HepG2 (cell line): Measurements from ENCODE around the gene HIRA. TPM values are rescaled to one million over a fixed set of nuclear protein-coding genes. Genes with fewer than 3 reads are reported as not detected.
A peak's percentile ranks its signal among the peaks of the same experiment; 100 is the strongest.

Experiments used
- ARID5B ChIP-seq: IDR thresholded peaks from 2 replicates; pipeline ENCODE4 v1.4.0; 2020; ENCODE audit warnings: mild to moderate bottlenecking, missing genetic modification reagents
- KAT8 ChIP-seq: IDR thresholded peaks from 2 replicates; pipeline ENCODE4 v1.6.1; 2016; ENCODE audit warnings: missing genetic modification reagents, missing compliant biosample characterization
- KLF15 ChIP-seq: sonication (generic); formaldehyde crosslinking; IDR thresholded peaks from 2 replicates; pipeline ENCODE4 v1.8.1; 2023; ENCODE audit warnings: borderline replicate concordance, mild to moderate bottlenecking, inconsistent platforms, missing genetic modification reagents, mixed read lengths
- MED1 ChIP-seq: sonication (generic); formaldehyde crosslinking; IDR thresholded peaks from 2 replicates; pipeline ENCODE4 v1.4.0; 2020; ENCODE audit warnings: missing genetic modification reagents
- MTF1 ChIP-seq: sonication (generic); formaldehyde crosslinking; IDR thresholded peaks from 2 replicates; pipeline ENCODE4 v1.5.0; 2020; ENCODE audit warnings: missing genetic modification reagents
- MXI1 ChIP-seq: IDR thresholded peaks from 3 replicates; pipeline ENCODE4 v1.6.1; 2012; ENCODE audit warnings: low read depth, low read length, inconsistent platforms, borderline replicate concordance
- PAXIP1 ChIP-seq: sonication (generic); formaldehyde crosslinking; conservative IDR thresholded peaks from 2 replicates; pipeline ENCODE4 v1.4.0; 2020; ENCODE audit warnings: mild to moderate bottlenecking, missing genetic modification reagents, moderate library complexity
- POLR2AphosphoS2 ChIP-seq: IDR thresholded peaks from 2 replicates; pipeline ENCODE4 v1.6.1; 2011; ENCODE audit warnings: low read depth, low read length, improper control_type of control experiment
- RAD21 ChIP-seq: fragments of 450-650 bp; formaldehyde crosslinking; IDR thresholded peaks from 2 replicates; pipeline ENCODE4 v1.5.0; 2020; ENCODE audit warnings: mild to moderate bottlenecking
- SIN3A ChIP-seq: IDR thresholded peaks from 2 replicates; pipeline ENCODE4 v1.6.1; 2011; ENCODE audit warnings: low read depth, mild to moderate bottlenecking, control low read depth, low read length, borderline replicate concordance
- ZFP82 ChIP-seq: sonication (generic); formaldehyde crosslinking; IDR thresholded peaks from 2 replicates; pipeline ENCODE4 v1.5.1; 2020; ENCODE audit warnings: mild to moderate bottlenecking, missing genetic modification reagents, borderline replicate concordance
- ZMAT3 ChIP-seq: sonication (generic); formaldehyde crosslinking; conservative IDR thresholded peaks from 2 replicates; pipeline ENCODE4 v1.7.0; 2021; ENCODE audit warnings: missing genetic modification reagents
- ZMYM4 ChIP-seq: sonication (generic); formaldehyde crosslinking; IDR thresholded peaks from 2 replicates; pipeline ENCODE4 v1.8.1; 2023; ENCODE audit warnings: mild to moderate bottlenecking, missing genetic modification reagents
- ZNF546 ChIP-seq: sonication (generic); formaldehyde crosslinking; conservative IDR thresholded peaks from 2 replicates; pipeline ENCODE4 v1.8.1; 2023; ENCODE audit warnings: mild to moderate bottlenecking, missing genetic modification reagents
- polyA plus RNA-seq, 8 experiments: library from polyadenylated mRNA; depleted of rRNA in 3 of 8; stranded (reverse) in 7 of 8; unstranded in 1 of 8; fragments of >200 nt; fragmentation: Illumina TruSeq in 4 of 8; extraction: Trizol in 4 of 8; gene quantifications; 2 replicates each; pipeline versions ENCODE4 v1.2.1 to v1.2.3, GENCODE V29; 2011 to 2016; ENCODE audit warnings: low read depth in 4 of 8, missing spikeins in 1 of 8, mixed read lengths in 1 of 8; ENCODE audit not compliant: insufficient read depth in 1 of 8
- total RNA-seq, 5 experiments: library from RNA; depleted of rRNA; stranded (reverse); fragments of >200 nt; fragmentation: Illumina TruSeq; extraction: Trizol; gene quantifications; 2 replicates each; pipeline ENCODE4 v1.2.3, GENCODE V29; 2016; ENCODE audit warnings: low read depth in 1 of 5
- TF ChIP-seq, protein P1 (sequence below): IDR thresholded peaks from 2 replicates; pipeline ENCODE4 v1.6.1; 2016; ENCODE audit warnings: low read depth, borderline replicate concordance
- TF ChIP-seq, protein P2 (sequence below): sonication (generic); formaldehyde crosslinking; IDR thresholded peaks from 2 replicates; pipeline ENCODE4 v1.9.0; 2022; ENCODE audit warnings: missing genetic modification reagents, mild to moderate bottlenecking, borderline replicate concordance
- TF ChIP-seq, protein P3 (sequence below): sonication (generic); formaldehyde crosslinking; IDR thresholded peaks from 2 replicates; pipeline ENCODE4 v1.4.0; 2020; ENCODE audit warnings: missing genetic modification reagents

HIRA gene
- total and polyA plus RNA-seq, 2 of the 13 experiments (the other 11 are each of a cell fraction or from before 2014, with no cell fraction given), result 21.5 to 29.2 TPM

- TF ChIP-seq, protein P1, sequence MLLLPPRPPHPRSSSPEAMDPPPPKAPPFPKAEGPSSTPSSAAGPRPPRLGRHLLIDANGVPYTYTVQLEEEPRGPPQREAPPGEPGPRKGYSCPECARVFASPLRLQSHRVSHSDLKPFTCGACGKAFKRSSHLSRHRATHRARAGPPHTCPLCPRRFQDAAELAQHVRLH (CRISPR knock-in tag), result no peak
- TF ChIP-seq ZNF546 (CRISPR knock-in tag) (no peak), ZMAT3 (CRISPR knock-in tag) (no peak), KLF15 (no peak), ZFP82 (no peak), MXI1 (no peak), RAD21 (CRISPR knock-in tag) (no peak), KAT8 (CRISPR knock-in tag) (0 out of 2 replicates have a peak, but pooled peaks have one; percentile 20), MTF1 (CRISPR knock-in tag) (no peak), PAXIP1 (CRISPR knock-in tag) (peak; percentile 46; the same call in 1 of the 2 replicates), SIN3A (no peak), MED1 (CRISPR knock-in tag) (no peak), ZMYM4 (CRISPR knock-in tag) (0 out of 2 replicates have a peak, but pooled peaks have one; percentile 39), POLR2AphosphoS2 (no peak), ARID5B (CRISPR knock-in tag) (peak; percentile 62; the same call in 1 of the 2 replicates)
- TF ChIP-seq, protein P2, sequence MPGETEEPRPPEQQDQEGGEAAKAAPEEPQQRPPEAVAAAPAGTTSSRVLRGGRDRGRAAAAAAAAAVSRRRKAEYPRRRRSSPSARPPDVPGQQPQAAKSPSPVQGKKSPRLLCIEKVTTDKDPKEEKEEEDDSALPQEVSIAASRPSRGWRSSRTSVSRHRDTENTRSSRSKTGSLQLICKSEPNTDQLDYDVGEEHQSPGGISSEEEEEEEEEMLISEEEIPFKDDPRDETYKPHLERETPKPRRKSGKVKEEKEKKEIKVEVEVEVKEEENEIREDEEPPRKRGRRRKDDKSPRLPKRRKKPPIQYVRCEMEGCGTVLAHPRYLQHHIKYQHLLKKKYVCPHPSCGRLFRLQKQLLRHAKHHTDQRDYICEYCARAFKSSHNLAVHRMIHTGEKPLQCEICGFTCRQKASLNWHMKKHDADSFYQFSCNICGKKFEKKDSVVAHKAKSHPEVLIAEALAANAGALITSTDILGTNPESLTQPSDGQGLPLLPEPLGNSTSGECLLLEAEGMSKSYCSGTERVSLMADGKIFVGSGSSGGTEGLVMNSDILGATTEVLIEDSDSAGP, result no peak
- TF ChIP-seq, protein P3, sequence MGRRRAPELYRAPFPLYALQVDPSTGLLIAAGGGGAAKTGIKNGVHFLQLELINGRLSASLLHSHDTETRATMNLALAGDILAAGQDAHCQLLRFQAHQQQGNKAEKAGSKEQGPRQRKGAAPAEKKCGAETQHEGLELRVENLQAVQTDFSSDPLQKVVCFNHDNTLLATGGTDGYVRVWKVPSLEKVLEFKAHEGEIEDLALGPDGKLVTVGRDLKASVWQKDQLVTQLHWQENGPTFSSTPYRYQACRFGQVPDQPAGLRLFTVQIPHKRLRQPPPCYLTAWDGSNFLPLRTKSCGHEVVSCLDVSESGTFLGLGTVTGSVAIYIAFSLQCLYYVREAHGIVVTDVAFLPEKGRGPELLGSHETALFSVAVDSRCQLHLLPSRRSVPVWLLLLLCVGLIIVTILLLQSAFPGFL (CRISPR knock-in tag), result no peak
Measured at GRCh38 chr22:19336133-19337075, 95.1 kb downstream of the HIRA start (continued).
